Ovary (tissue), 9 donors: ENCODE data around the gene COX6B2. TPM values are rescaled to one million over a fixed set of nuclear protein-coding genes. Genes with fewer than 3 reads are reported as not detected.

Experiments used
- DNase-seq, 5 donors: peaks; one replicate each; pipeline ENCODE4 v3.0.0-alpha.2; 2019 to 2020
- H3K27ac ChIP-seq, 2 donors: fragments of 200-600 bp; one replicate each; pipeline versions ENCODE4 v1.5.1 to v1.8.0; 2019 to 2022
- H3K27me3 ChIP-seq: fragments of 200-600 bp; one replicate; pipeline ENCODE4 v1.8.0; 2022
- H3K36me3 ChIP-seq: fragments of 200-600 bp; sonication (generic); one replicate; pipeline ENCODE4 v1.5.1; 2019
- H3K4me1 ChIP-seq: one replicate; pipeline ENCODE4 v1.8.1; 2013; ENCODE audit warnings: mild to moderate bottlenecking, moderate library complexity; ENCODE audit not compliant: insufficient read depth
- H3K4me3 ChIP-seq: fragments of 200-600 bp; sonication (generic); one replicate; pipeline ENCODE4 v1.5.1; 2017
- H3K9me3 ChIP-seq, 2 donors: fragments of 200-600 bp in 1 of 2; sonication (generic) in 1 of 2; one replicate each; pipeline versions ENCODE4 v1.5.1 to v1.8.1; 2013 to 2019; ENCODE audit warnings: mild to moderate bottlenecking in 1 of 2, moderate library complexity in 1 of 2
- CTCF ChIP-seq, 3 donors: fragments of 450-650 bp in 2 of 3; fragments of 200-600 bp in 1 of 3; IDR thresholded peaks; one replicate each; pipeline versions ENCODE4 v1.5.1 to v1.8.0; 2016 to 2022; ENCODE audit warnings: antibody characterized with exemption in 3 of 3, mild to moderate bottlenecking in 1 of 3
- EP300 ChIP-seq: sonication (generic); formaldehyde crosslinking; IDR thresholded peaks from one replicate; pipeline ENCODE4 v1.6.1; 2017; ENCODE audit warnings: antibody characterized with exemption
- POLR2A ChIP-seq: fragments of 450-650 bp; IDR thresholded peaks from one replicate; pipeline ENCODE4 v1.6.1; 2017; ENCODE audit warnings: antibody characterized with exemption, mild to moderate bottlenecking, moderate library complexity
- WGBS, 3 donors: extraction: QIAGEN DNeasy Blood & Tissue Kit in 1 of 3; methylation state at CpG; one replicate each; pipeline versions ENCODE4 v1.1.5 to v1.1.7; 2013 to 2017; 5-methylcytosine and 5-hydroxymethylcytosine counted together
- intact Hi-C, 4 donors: fragments of 100-400 bp; cut with DNase I; formaldehyde crosslinking; loops; one replicate each; pipeline versions ENCODE4 v1.11.0 to v1.15.1; 2022 to 2023
- polyA plus RNA-seq, 2 donors: library from polyadenylated mRNA; stranded (reverse); fragments of 200-250 nt in 1 of 2; fragments of 350-450 nt in 1 of 2; fragmentation: Illumina TruSeq in 1 of 2; extraction: RNeasy Lipid Tissue Mini Kit (QIAGEN cat#74804) in 1 of 2; gene quantifications; one replicate each; pipeline ENCODE4 v1.2.3, GENCODE V29; 2013 to 2014
- total RNA-seq, 7 donors: library from RNA; depleted of rRNA in 2 of 7; stranded (reverse); fragments of >200 nt in 2 of 7; fragmentation: NEBNext Ultra II Directional in 3 of 7; extraction: Animal tissue kit (Norgen Biotek cat#: 25700) in 3 of 7; gene quantifications; one replicate each; pipeline versions ENCODE4 v1.1.0 to v1.2.4, GENCODE V29; 2016 to 2023
- donor health status: DM: no; HTN: no; CAD: no; lungs with moderate emphysema.
- donor health status: DM: no; HTN: no; CAD: no.
- donor health status: Bipolar disorder and iron deficiency.
- donor health status: DM: yes; HTN: yes; CAD: no.
- donor health status: DM: no; HTN: no; CAD: no.
- donor health status: DM: yes; HTN: yes; CAD: no.

COX6B2 gene
- total and polyA plus RNA-seq, 9 donors = 0.10 to 1.5 (median 0.36) TPM; not detected in 2

GRCh38 chr19:55385724-55386492 lies 31.4 kb upstream of the COX6B2 start, which contains the start of gene RPL28:
RPL28 (plus strand) TSS chr19:55385932; CDS start chr19:55386358, 426 bp downstream.
- Histone ChIP-seq H3K36me3 (no peaks in the 10 kb centered on the region), H3K27me3 (no peaks in the 10 kb centered on the region), H3K4me1 (peaks cover 26% of the 10 kb centered on the region), H3K4me3 (peak within 1 kb of the TSS; percentile 56), H3K27ac (peak within 1 kb of the TSS; percentile 73 to 95), H3K9me3 (no peaks in the 10 kb centered on the region)
- 0 to 1% (median 0%) methylated on average over 68 of the region's 68 CpGs for WGBS, 3 donors
- peak; percentile 98 to 99 (median 99) for DNase-seq
- intact Hi-C loops = loop anchor here in 3 of 4 donors (5.0 to 10.0 kb wide), 4 partner anchors 76 to 119 kb away; partner anchors contain the start of genes C19orf85 (in 1 of the 3) and ISOC2 (in 1 of the 3)
- TF ChIP-seq CTCF (IDR thresholded peaks at IDR 0.05) (peak in 2 of 3 donors; percentile 16 to 21), POLR2A (peak; percentile 94), EP300 (no peak)

- H3K9me3 ChIP-seq = no peaks in the 10 kb centered on the region
- WGBS, 3 donors = 8 to 10% (median 10%) methylated on average over 34 of the region's 34 CpGs
- H3K4me1 ChIP-seq = peaks cover 26% of the 10 kb centered on the region
- peak; percentile 65 for TF ChIP-seq EP300
- TF ChIP-seq POLR2A = no peak
- peak overlapping the region; percentile 56 for H3K4me3 ChIP-seq
- no peaks in the 10 kb centered on the region for H3K27me3 ChIP-seq
- no peaks in the 10 kb centered on the region for H3K36me3 ChIP-seq
- intact Hi-C loops = loop anchor here in 3 of 4 donors (5.0 to 10.0 kb wide), 6 partner anchors 43 to 120 kb away; partner anchors contain the start of genes C19orf85 (in 1 of the 3) and ISOC2 (in 1 of the 3)
- DNase-seq = peak; percentile 95 to 98 (median 97)
- peak overlapping the region; percentile 73 to 95 for H3K27ac ChIP-seq
These were observed 30.6 kb upstream of the COX6B2 start for GRCh38 chr19:55384920-55385723.

DNA sequence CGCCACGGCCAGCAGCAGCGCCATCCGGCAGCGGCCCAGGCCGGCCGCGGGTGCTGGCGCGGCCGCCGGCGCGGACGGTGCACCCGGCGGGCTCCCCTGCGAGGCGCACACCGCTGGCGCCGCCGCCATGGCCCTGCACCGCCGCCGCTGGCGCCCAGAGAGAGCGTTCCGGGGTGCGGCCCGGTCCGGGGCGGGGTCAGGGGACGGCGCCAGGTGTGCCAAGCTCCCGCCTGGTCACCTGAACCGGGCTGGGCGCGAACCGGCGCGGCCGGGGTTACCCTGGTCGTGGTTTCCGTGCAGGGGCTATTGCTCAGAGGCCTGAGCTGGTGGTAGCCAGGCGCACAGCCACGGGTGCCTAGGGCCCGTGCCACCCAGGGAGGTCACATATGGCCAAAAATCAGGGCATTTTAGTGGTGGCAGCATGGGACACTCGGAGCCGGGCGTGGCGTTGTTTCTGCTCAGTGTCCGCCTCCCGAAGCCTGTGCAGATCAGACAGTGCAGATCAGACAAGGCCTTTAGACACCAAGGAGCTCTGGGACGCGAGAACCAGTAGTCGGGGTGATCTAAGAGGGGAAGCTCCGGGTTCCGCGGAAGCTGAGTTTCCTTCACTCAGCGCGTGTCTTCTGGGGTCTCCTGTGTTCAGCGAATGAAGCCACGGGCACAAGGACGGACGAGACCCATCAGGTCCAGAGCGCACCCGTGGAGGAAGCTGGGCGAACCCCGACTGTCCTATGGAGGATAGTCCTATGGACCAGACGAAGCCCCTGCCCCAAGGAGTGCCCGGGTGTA lies 29.8 kb upstream of the COX6B2 start, which contains the start of gene TMEM238:
TSS of gene TMEM238 (minus strand) at position 162 of the 789 bp plus-strand sequence. CDS start at position 129, 33 bp downstream.
- intact Hi-C loops = loop anchor here in 3 of 4 donors (5.0 to 10.0 kb wide), 4 partner anchors 42 to 120 kb away; no protein-coding TSS in a partner anchor
- H3K9me3 ChIP-seq = no peaks in the 10 kb centered on the region
- 34 to 56% (median 36%) methylated on average over 36 to 72 of the region's 72 CpGs for WGBS, 3 donors
- H3K27me3 ChIP-seq = no peaks in the 10 kb centered on the region
- H3K27ac ChIP-seq = peak within 1 kb of the TSS; percentile 73 to 95
- DNase-seq = peak in 3 of 5 donors; percentile 63 to 69 (median 63)
- peak within 1 kb of the TSS; percentile 56 for H3K4me3 ChIP-seq
- no peaks in the 10 kb centered on the region for H3K36me3 ChIP-seq
- peaks cover 26% of the 10 kb centered on the region for H3K4me1 ChIP-seq
- TF ChIP-seq EP300 = no peak
- TF ChIP-seq CTCF (IDR thresholded peaks at IDR 0.05) = no peak
- TF ChIP-seq POLR2A = no peak

DNA sequence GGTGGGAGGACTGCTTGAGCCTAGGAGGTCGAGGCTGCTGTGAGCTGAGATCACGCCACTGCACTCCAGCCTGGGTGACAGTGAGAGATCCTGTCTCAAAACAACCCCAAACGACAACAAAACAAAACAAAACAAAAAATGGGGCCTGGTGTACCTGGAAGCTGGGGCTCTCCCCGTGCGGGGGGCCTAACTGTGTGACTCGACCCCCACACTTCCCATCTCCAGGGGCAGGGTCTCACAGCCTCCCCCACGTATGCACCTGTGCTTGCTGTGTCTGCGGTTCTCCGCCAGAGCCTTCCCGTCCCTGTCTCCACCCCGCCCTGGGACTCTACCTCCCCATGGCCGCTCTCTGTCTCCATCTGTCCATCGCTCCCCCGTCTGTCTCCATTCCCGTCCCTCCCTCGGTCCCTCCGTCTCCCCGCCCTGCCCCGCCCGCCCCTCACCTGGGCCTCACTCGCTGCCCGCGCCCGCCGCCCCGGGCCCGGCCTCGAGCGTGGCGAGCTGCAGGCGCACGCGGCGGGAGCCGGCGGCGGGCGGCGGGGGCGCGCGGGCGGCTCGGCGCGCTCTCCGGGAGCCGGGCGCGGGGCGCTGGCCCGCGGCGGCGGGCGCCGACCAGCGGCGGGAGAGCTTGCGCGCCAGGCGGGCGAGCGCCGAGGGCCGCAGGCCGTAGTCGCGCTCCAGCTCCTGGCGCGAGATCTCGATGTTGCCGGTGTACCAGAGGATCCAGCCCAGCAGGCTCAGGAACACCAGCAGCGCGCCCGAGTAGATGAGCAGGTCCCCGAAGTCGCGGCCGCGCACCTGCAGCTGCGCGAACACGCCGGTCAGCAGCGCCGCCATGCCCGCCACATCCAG lies 29.0 kb upstream of the COX6B2 start:
- no peaks in the 10 kb centered on the region for H3K27me3 ChIP-seq
- intact Hi-C loops = loop anchor here in 3 of 4 donors (5.0 to 10.0 kb wide), 4 partner anchors 41 to 121 kb away; no protein-coding TSS in a partner anchor
- TF ChIP-seq CTCF (IDR thresholded peaks at IDR 0.05) (peak in 2 of 3 donors; percentile 20 to 34), EP300 (no peak), POLR2A (no peak)
- H3K36me3 ChIP-seq = no peaks in the 10 kb centered on the region
- 4 to 13% (median 5%) methylated on average over 36 to 88 of the region's 88 CpGs for WGBS, 3 donors
- peak; percentile 52 to 76 (median 60) for DNase-seq
- H3K9me3 ChIP-seq = no peaks in the 10 kb centered on the region
- peak overlapping the region in 1 of 2 donors; percentile 95 for H3K27ac ChIP-seq
- H3K4me3 ChIP-seq = peak overlapping the region; percentile 56
- peaks cover 26% of the 10 kb centered on the region for H3K4me1 ChIP-seq
